GM21515 (cell line): ENCODE results near the gene TTC7B.

Experiments used
- ATAC-seq: cut with Tn5 transposase; IDR thresholded peaks from one replicate; pipeline ENCODE4 v1.9.1; 2021; ENCODE audit not compliant: unreplicated experiment

Gene TTC7B

GRCh38 chr14:90743425-90743824, 72.8 kb downstream of the TTC7B start:
- ATAC-seq: no peak

- ATAC-seq: no peak
These were observed 73.5 kb downstream of the TTC7B start for GRCh38 chr14:90742729-90743128.

GRCh38 chr14:90742252-90742651, 74.0 kb downstream of the TTC7B start:
- ATAC-seq: no peak

GRCh38 chr14:90741682-90741946, 74.6 kb downstream of the TTC7B start:
- no peak for ATAC-seq

- ATAC-seq: no peak
These were observed 75.1 kb downstream of the TTC7B start for GRCh38 chr14:90740946-90741681.

GRCh38 chr14:90740081-90740480, 76.1 kb downstream of the TTC7B start:
- no peak for ATAC-seq

GRCh38 chr14:90739318-90740068, 76.7 kb downstream of the TTC7B start:
- no peak for ATAC-seq

GRCh38 chr14:90733139-90733808, 83.0 kb downstream of the TTC7B start:
- no peak for ATAC-seq

- no peak for ATAC-seq
These were observed 83.5 kb downstream of the TTC7B start for GRCh38 chr14:90732718-90733117.

- no peak for ATAC-seq
These were observed 84.1 kb downstream of the TTC7B start for GRCh38 chr14:90732139-90732538.

- no peak for ATAC-seq
These were observed 84.7 kb downstream of the TTC7B start for GRCh38 chr14:90731487-90731886.

- no peak for ATAC-seq
These were observed 85.9 kb downstream of the TTC7B start for GRCh38 chr14:90730206-90730766.

GRCh38 chr14:90728951-90729350, 87.3 kb downstream of the TTC7B start:
- ATAC-seq: no peak

- no peak for ATAC-seq
These were observed 89.1 kb downstream of the TTC7B start for GRCh38 chr14:90727082-90727481.

- no peak for ATAC-seq
These were observed 89.6 kb downstream of the TTC7B start for GRCh38 chr14:90726656-90727055.

GRCh38 chr14:90724866-90725265, 91.4 kb downstream of the TTC7B start:
- no peak for ATAC-seq

- no peak for ATAC-seq
These were observed 93.6 kb downstream of the TTC7B start for GRCh38 chr14:90722590-90722989.

- no peak for ATAC-seq
These were observed 94.5 kb downstream of the TTC7B start for GRCh38 chr14:90721619-90722305.

- ATAC-seq: no peak
These were observed 95.4 kb downstream of the TTC7B start for GRCh38 chr14:90720832-90721231.

GRCh38 chr14:90720336-90720735, 95.9 kb downstream of the TTC7B start:
- ATAC-seq: no peak

GRCh38 chr14:90717916-90718315, 98.3 kb downstream of the TTC7B start:
- no peak for ATAC-seq
